HG03045 (cell line): ENCODE measurements around the gene TNFSF12.

Experiments
- ATAC-seq: cut with Tn5 transposase; IDR thresholded peaks from one replicate; pipeline ENCODE4 v1.9.1; 2021; ENCODE audit warnings: mild to moderate bottlenecking, moderate library complexity; ENCODE audit not compliant: unreplicated experiment

TNFSF12 gene

GRCh38 chr17:7563115-7563869, 14.4 kb downstream of the TNFSF12 start:
- ATAC-seq = no peak

DNA sequence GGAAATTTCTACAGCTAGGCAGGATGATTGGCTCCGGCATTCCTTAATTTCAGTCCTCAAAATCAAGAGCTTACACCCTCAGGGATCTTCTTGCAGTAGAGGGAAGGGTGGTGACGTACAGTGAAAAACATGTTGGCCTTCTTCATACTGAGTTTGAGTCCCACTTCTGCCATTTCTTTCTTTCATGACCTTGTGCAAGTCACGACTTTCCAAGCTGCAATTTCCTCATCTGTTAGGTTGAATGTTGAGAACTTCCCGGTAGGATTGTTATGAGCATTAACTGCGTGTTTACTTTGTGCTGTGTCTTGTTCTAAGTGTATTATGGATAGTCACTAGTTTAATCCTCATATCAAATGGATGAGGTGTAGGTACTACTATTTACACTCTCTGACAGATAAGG, 20.7 kb downstream of the TNFSF12 start:
- ATAC-seq = no peak

- no peak for ATAC-seq
Observed at GRCh38 chr17:7570351-7570750, 21.5 kb downstream of the TNFSF12 start.

GRCh38 chr17:7572338-7572587, 23.4 kb downstream of the TNFSF12 start:
- ATAC-seq = no peak

DNA sequence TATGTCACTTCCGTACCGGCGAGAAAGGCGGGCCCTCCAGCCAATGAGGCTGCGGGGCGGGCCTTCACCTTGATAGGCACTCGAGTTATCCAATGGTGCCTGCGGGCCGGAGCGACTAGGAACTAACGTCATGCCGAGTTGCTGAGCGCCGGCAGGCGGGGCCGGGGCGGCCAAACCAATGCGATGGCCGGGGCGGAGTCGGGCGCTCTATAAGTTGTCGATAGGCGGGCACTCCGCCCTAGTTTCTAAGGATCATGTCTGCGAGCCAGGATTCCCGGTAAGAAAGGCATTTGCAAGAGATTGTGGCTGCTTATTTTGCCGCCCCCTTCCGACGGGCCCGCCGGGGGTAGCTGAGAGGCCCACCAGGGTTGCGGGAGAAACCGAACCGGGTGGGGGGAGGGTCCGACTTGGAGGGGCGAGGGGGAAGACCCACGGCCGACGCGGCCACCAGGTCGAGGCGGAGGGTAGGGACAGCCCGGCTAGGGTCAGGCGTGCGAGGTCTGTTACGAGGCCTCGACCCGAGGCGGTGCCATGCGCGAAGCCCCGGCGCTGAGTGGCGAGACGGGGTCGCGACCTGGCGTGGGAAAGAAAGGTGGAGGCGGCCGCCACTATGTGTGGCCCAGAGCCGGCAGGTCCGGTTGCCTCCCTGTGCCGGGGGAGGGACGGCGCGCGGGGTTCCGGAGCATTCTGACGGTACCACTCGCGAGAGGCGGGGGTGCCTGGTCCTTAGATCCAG, 23.9 kb downstream of the TNFSF12 start:
- ATAC-seq = peak; percentile 87

DNA sequence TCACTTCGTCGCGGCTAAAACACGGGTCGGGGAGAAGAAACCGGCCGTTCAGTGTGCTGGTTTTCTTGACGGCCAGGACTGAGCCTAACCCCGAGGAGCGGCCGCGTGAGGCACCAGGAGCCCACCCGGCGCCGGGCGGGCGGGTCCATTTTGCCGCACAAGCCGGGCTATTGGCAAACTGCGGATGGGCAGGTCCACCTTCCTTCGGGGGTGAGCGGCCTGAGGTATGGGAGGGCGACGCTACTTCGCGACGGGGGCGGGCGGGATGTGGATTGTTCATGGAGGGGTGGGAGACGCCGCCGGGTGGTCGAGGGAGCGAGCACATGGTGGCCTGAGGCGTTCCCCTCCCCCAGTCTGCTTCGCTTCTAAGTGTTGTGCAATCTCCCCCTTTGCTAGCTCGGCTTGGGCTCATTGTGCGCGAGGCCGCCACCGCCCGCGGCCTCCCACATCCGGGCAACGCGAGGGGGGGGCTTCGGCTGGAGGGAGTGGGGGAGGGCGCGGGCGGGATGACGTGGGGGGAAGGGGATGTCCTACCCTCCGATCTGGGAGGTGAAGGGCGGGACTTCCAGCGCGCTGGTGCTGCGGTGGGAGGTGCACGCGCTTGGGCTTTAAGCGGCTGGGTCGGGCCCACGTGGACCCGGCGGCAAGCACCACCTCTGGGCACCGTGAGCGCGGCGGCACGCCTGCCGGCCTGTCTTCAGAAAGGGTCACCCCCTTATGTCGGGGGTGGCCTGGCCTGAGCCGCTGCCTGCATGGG, 24.6 kb downstream of the TNFSF12 start:
- ATAC-seq = peak; percentile 20

DNA sequence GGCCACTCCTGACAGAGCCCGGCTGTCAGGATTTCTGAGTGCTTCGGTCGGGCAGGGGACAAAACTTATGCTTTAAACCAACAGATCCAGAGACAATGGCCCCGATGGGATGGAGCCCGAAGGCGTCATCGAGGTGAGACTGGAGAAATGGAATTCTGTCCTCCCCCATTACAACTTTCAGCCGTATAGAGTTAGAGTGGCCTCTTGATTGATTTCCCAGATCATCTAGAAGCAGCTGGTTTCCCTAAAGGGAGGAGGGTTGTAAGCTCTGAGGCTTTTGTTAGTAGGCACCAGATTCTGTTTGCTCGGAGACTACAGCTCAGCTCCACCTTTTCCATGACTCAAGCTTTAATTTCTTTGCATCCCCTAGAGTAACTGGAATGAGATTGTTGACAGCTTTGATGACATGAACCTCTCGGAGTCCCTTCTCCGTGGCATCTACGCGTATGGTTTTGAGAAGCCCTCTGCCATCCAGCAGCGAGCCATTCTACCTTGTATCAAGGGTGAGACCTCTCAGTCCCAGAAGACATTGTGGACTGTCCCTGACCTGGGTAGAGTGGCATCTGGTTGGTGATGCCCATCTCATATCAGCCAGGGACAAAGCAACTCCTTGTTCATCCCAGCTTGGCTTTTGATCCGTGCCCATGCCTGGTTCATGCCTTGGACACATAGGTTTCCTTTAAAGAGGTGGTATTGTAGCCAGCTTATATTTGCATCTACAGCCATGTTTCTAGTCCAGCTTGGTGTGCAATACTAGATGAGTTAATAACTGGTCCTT, 25.5 kb downstream of the TNFSF12 start:
- no peak for ATAC-seq

GRCh38 chr17:7575481-7575883, 26.6 kb downstream of the TNFSF12 start:
- ATAC-seq = no peak

DNA sequence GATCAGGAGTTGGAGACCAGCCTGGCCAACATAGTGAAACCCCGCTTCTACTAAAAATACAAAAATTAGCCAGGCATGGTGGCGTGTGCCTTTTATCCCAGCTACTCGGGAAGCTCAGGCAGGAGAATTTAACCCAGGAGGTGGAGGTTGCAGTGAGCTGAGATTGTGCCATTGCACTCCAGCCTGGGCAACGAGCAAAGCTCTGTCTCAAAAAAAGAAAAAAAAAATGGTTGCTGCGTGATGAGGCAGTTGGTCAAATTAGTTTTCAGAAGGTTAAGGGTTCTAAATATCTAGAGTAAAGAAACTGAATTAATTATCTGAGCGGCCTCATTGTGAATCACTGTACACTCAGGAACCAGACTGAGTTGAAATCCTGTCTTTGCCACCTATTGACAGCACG, 27.1 kb downstream of the TNFSF12 start:
- no peak for ATAC-seq

DNA sequence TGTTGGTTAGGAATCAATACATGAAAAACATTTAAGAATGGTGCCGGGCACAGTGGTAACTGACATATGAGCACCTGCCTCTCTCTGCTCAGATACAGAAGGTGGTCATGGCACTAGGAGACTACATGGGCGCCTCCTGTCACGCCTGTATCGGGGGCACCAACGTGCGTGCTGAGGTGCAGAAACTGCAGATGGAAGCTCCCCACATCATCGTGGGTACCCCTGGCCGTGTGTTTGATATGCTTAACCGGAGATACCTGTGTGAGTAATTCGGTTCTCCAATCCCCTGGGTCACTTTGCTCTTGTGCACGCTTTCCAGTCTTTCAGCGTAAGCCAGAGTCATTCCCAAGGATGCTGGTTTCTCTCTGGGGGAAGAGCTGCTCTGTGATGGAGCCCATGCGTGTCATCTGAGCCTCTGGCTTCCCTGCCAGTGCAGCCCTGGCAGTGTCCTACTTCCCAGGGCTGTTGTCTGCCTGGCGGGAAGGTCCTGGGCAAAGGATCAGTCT, 27.6 kb downstream of the TNFSF12 start:
- no peak for ATAC-seq

- ATAC-seq = no peak
Observed at GRCh38 chr17:7577327-7578199, 28.7 kb downstream of the TNFSF12 start.

GRCh38 chr17:7579001-7579833, 30.4 kb downstream of the TNFSF12 start, which contains the start of gene CD68:
CD68 (plus strand) TSS chr17:7579638; CDS start chr17:7579678, 40 bp downstream.
- no peak for ATAC-seq

DNA sequence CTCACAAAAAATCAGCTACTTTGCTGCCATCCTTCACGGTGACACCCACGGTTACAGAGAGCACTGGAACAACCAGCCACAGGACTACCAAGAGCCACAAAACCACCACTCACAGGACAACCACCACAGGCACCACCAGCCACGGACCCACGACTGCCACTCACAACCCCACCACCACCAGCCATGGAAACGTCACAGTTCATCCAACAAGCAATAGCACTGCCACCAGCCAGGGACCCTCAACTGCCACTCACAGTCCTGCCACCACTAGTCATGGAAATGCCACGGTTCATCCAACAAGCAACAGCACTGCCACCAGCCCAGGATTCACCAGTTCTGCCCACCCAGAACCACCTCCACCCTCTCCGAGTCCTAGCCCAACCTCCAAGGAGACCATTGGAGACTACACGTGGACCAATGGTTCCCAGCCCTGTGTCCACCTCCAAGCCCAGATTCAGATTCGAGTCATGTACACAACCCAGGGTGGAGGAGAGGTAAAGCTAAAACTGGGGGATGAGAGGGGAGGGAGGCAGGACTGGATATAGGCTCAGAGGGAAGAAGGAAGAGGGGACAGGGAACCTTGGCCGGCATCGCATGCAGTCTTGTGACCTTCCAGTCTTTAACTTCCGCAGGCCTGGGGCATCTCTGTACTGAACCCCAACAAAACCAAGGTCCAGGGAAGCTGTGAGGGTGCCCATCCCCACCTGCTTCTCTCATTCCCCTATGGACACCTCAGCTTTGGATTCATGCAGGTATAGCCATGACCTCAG, 31.2 kb downstream of the TNFSF12 start:
- ATAC-seq = no peak

- no peak for ATAC-seq
Observed at GRCh38 chr17:7580604-7581575, 32.0 kb downstream of the TNFSF12 start.

DNA sequence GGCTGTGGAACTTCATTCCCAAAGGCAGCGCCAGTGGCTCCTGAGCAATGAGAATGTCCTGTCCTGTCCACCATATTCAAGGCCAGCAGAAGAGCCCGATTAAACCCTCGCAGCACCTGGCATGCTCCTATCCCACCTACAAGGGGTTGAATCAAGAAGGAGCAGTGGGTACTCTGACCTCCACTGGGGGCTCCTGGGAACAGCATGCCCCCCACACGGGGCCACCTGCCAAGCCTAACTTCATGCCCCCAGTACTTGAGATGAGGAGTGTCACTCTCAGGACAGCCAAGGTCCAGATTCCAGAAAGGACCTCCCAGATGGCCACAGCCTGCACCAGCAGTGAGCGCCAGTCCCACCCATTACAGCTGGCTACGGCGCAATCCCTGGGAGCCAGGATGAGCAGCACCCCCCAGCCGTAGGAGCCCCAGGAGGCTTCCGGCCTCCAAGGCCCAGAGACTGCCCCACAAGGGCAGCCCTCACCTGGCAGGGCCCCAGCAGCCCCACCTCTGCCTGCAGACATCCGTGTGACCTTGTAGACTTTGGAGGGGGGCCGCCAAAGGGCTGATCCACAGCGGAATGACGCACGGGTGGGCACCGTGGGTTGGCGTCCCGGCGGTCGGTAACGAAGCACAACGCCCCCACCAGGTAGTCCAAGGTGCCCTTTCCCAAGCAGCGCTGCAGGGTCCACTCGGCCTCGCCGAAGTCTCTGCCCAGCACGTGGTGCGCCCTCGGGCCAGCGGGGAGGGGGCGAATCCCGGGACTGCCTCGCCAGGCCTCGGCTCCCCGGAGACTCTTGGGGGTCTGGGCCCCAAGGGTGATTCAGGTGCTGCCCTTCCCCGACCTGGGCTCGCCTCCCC, 33.8 kb downstream of the TNFSF12 start:
- no peak for ATAC-seq
